ENCODE results near the gene NPC1L1.

GRCh38 chr7:44535348-44536064, 5.6 kb downstream of the NPC1L1 start:
- TF ChIP-seq CTCF (IDR thresholded peaks at IDR 0.05; ENCODE audit: poor library complexity, severe bottlenecking) (no peak), RAD21 (conservative IDR thresholded peaks at IDR 0.05) (no peak)

Data from neural cell (in vitro differentiated cells).